Suprapubic skin (tissue), 4 donors: ENCODE results near the gene RNPS1. TPM values are rescaled to one million over a fixed set of nuclear protein-coding genes. Genes with fewer than 3 reads are reported as not detected.

Experiments
- DNase-seq, 2 donors: peaks; one replicate each; pipeline ENCODE4 v3.0.0-alpha.2; 2019; ENCODE audit warnings: low spot score in 2 of 2
- H3K27ac ChIP-seq: fragments of 200-600 bp; sonication (generic); one replicate; pipeline ENCODE4 v1.5.1; 2019
- H3K27me3 ChIP-seq: fragments of 200-600 bp; sonication (generic); one replicate; pipeline ENCODE4 v1.5.1; 2019
- H3K36me3 ChIP-seq: fragments of 200-600 bp; sonication (generic); one replicate; pipeline ENCODE4 v1.5.1; 2019
- H3K4me1 ChIP-seq: fragments of 200-600 bp; sonication (generic); one replicate; pipeline ENCODE4 v1.5.1; 2019
- H3K4me3 ChIP-seq: fragments of 200-600 bp; sonication (generic); one replicate; pipeline ENCODE4 v1.5.1; 2019; ENCODE audit warnings: mild to moderate bottlenecking
- H3K9me3 ChIP-seq: fragments of 200-600 bp; sonication (generic); one replicate; pipeline ENCODE4 v1.5.1; 2019
- CTCF ChIP-seq, 2 donors: fragments of 200-600 bp in 1 of 2; fragments of 450-650 bp in 1 of 2; sonication (generic) in 1 of 2; IDR thresholded peaks; one replicate each; pipeline ENCODE4 v1.5.1; 2016 to 2019; ENCODE audit warnings: antibody characterized with exemption in 2 of 2, mild to moderate bottlenecking in 1 of 2, moderate library complexity in 1 of 2
- EP300 ChIP-seq: sonication (generic); formaldehyde crosslinking; IDR thresholded peaks from one replicate; pipeline ENCODE4 v1.6.1; 2017; ENCODE audit warnings: antibody characterized with exemption
- POLR2A ChIP-seq, 2 donors: fragments of 450-650 bp; IDR thresholded peaks; one replicate each; pipeline ENCODE4 v1.6.1; 2017; ENCODE audit warnings: antibody characterized with exemption in 2 of 2, mild to moderate bottlenecking in 2 of 2, moderate library complexity in 2 of 2
- POLR2AphosphoS5 ChIP-seq, 3 donors: sonication (generic); formaldehyde crosslinking; IDR thresholded peaks; one replicate each; pipeline ENCODE4 v1.6.1; 2017; ENCODE audit warnings: antibody characterized with exemption in 3 of 3
- WGBS: methylation state at CpG from one replicate; pipeline ENCODE4 v1.1.5; 2018; 5-methylcytosine and 5-hydroxymethylcytosine counted together
- total RNA-seq, 4 donors: library from RNA; depleted of rRNA; stranded (reverse); fragments of >200 nt; gene quantifications; one replicate each; pipeline ENCODE4 v1.1.0, GENCODE V29; 2016

Gene RNPS1
- total RNA-seq, 4 donors from 2014 or later: 119 to 151 (median 146) TPM

- no peak overlapping the region for H3K4me3 ChIP-seq
- no peaks in the 10 kb centered on the region for H3K9me3 ChIP-seq
- no peak overlapping the region for H3K27ac ChIP-seq
- peaks cover 19% of the 10 kb centered on the region for H3K36me3 ChIP-seq
- no peak for DNase-seq
- no peak for TF ChIP-seq CTCF (IDR thresholded peaks at IDR 0.05)
- no peak for TF ChIP-seq EP300
- no peak for TF ChIP-seq POLR2AphosphoS5 (IDR thresholded peaks at IDR 0.05)
- WGBS: 93% methylated on average over 19 of the region's 25 CpGs
- no peaks in the 10 kb centered on the region for H3K4me1 ChIP-seq
- no peaks in the 10 kb centered on the region for H3K27me3 ChIP-seq
These were observed 9.7 kb upstream of the RNPS1 start for GRCh38 chr16:2277466-2278271.

- TF ChIP-seq POLR2A (IDR thresholded peaks at IDR 0.05) (no peak), EP300 (no peak), CTCF (IDR thresholded peaks at IDR 0.05) (no peak), POLR2AphosphoS5 (IDR thresholded peaks at IDR 0.05) (no peak)
- WGBS: 83% methylated on average over 26 of the region's 26 CpGs
These were observed 8.7 kb upstream of the RNPS1 start for GRCh38 chr16:2276368-2277195.

GRCh38 chr16:2275476-2276367 lies 7.8 kb upstream of the RNPS1 start:
- H3K9me3 ChIP-seq: no peaks in the 10 kb centered on the region
- no peak overlapping the region for H3K4me3 ChIP-seq
- WGBS: 87% methylated on average over 20 of the region's 30 CpGs
- H3K4me1 ChIP-seq: peaks cover 8% of the 10 kb centered on the region
- DNase-seq: no peak
- TF ChIP-seq POLR2A (IDR thresholded peaks at IDR 0.05): no peak
- TF ChIP-seq POLR2AphosphoS5 (IDR thresholded peaks at IDR 0.05): no peak
- TF ChIP-seq CTCF (IDR thresholded peaks at IDR 0.05): no peak
- TF ChIP-seq EP300: no peak
- no peak overlapping the region for H3K27ac ChIP-seq
- H3K27me3 ChIP-seq: no peaks in the 10 kb centered on the region
- peaks cover 11% of the 10 kb centered on the region for H3K36me3 ChIP-seq

More at GRCh38 chr16:2276368-2277195, 8.7 kb upstream of the RNPS1 start:
- Histone ChIP-seq H3K27ac (no peak overlapping the region), H3K4me1 (peaks cover 6% of the 10 kb centered on the region), H3K4me3 (no peak overlapping the region), H3K9me3 (no peaks in the 10 kb centered on the region), H3K36me3 (peaks cover 19% of the 10 kb centered on the region), H3K27me3 (no peaks in the 10 kb centered on the region)
- DNase-seq: no peak

GRCh38 chr16:2273931-2274330 lies 6.0 kb upstream of the RNPS1 start:
- 82% methylated on average over 8 of the region's 10 CpGs for WGBS
- Histone ChIP-seq H3K9me3 (no peaks in the 10 kb centered on the region), H3K4me3 (no peak overlapping the region), H3K27me3 (no peaks in the 10 kb centered on the region), H3K4me1 (peaks cover 24% of the 10 kb centered on the region), H3K27ac (no peak overlapping the region), H3K36me3 (peaks cover 5% of the 10 kb centered on the region)
- no peak for DNase-seq
- no peak for TF ChIP-seq POLR2A (IDR thresholded peaks at IDR 0.05)
- TF ChIP-seq EP300: no peak
- no peak for TF ChIP-seq POLR2AphosphoS5 (IDR thresholded peaks at IDR 0.05)

- 90% methylated on average over 2 of the region's 16 CpGs for WGBS
These were observed 5.6 kb upstream of the RNPS1 start for GRCh38 chr16:2273484-2273883.

More at GRCh38 chr16:2273484-2273883, 5.6 kb upstream of the RNPS1 start:
- Histone ChIP-seq H3K36me3 (peaks cover 5% of the 10 kb centered on the region), H3K27me3 (no peaks in the 10 kb centered on the region), H3K4me3 (no peak overlapping the region), H3K4me1 (peaks cover 25% of the 10 kb centered on the region), H3K27ac (no peak overlapping the region), H3K9me3 (no peaks in the 10 kb centered on the region)
- TF ChIP-seq POLR2A (IDR thresholded peaks at IDR 0.05) (no peak), POLR2AphosphoS5 (IDR thresholded peaks at IDR 0.05) (no peak), CTCF (IDR thresholded peaks at IDR 0.05) (no peak), EP300 (no peak)
- no peak for DNase-seq
